GM21737 (cell line): ENCODE results near the gene COX19.

ENCODE experiments used
- ATAC-seq: cut with Tn5 transposase; IDR thresholded peaks from one replicate; pipeline ENCODE4 v1.9.1; 2021; ENCODE audit warnings: mild to moderate bottlenecking, moderate library complexity; ENCODE audit not compliant: unreplicated experiment

Gene COX19

GRCh38 chr7:992709-993607 lies 17.6 kb upstream of the COX19 start:
- ATAC-seq = peak; percentile 78

DNA sequence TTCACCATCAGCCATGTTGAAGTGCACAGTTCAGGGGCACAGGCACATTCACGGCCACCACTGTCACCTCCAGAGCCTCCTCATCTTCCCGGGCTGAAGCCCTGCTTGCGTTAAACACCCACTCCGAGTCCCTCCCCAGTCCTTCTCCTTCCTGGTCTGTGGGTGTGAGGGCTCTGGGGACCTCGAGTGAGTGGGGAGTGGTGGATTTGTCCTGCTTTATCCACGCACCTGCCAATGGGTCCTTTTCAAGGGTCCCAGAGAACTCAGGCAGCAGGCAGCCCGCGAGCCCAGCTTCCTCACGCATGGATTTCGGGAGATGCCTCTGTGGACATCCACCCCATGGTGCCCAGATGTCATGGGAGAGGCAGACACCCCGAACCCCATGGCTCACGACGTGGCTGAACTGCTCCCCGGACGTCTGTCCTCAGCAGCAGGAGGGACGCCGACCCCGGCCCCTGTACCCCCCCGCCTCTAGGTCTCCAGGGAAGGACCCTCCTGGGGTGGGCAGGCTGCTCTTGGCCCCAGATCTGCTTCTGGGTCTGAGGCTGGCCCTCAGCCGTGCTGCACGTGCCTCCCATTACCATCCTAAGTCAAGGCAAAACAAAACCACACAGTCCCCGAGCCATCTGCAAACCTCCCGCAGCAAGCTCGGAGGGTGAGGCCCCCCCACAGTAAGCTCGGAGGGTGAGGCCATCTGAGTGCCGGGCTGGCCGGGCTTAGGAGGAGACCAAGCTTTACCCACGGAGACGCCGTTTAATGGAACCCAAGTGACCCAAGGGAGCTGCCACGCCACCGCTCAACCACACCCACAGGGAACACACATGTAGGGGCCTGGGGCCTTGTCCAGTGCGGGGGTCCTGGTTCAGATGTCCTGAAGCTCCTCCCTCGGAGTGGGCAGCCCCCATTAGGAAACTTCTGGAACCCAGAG lies 16.6 kb upstream of the COX19 start:
- no peak for ATAC-seq

DNA sequence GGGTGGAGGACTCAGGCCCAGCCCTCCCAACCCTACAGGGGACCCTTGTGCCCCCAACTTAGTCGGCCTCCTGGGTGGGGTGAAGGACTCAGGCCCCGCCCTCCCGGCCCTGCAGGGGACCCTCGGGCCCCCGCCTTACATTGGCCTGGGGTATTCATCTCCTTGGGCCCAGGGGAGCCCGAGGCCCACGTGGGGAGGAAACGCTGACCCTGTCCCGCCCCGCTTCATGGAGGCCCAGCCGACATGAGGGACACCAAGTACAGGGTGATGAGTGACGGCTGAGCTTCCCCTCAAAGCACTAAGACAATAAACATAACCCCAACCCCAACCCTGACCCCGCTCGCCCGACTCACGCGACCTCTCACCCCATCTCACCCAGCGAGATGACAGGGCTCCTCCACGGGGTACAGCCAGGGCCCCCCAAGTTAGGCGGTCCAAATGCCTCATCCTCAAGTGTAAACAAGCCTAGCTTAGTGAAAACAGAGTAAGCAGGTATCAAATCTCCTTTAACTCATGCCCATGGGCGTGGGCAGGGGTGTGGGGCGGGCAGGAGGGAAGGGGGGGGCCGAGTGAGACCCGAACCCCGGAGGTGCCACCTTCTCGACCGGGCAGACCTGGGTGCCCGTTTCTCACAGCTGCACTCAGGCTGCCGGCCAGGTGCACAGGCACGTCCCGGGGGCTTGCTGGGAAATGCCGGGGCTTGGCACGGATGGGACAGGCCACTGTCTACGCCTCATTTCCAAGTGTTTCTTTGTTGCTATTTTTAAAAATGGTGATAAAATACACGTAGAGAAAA lies 15.8 kb upstream of the COX19 start:
- no peak for ATAC-seq

- no peak for ATAC-seq
Observed at GRCh38 chr7:990352-990932, 15.1 kb upstream of the COX19 start.

- no peak for ATAC-seq
Observed at GRCh38 chr7:988963-989529, 13.7 kb upstream of the COX19 start.

DNA sequence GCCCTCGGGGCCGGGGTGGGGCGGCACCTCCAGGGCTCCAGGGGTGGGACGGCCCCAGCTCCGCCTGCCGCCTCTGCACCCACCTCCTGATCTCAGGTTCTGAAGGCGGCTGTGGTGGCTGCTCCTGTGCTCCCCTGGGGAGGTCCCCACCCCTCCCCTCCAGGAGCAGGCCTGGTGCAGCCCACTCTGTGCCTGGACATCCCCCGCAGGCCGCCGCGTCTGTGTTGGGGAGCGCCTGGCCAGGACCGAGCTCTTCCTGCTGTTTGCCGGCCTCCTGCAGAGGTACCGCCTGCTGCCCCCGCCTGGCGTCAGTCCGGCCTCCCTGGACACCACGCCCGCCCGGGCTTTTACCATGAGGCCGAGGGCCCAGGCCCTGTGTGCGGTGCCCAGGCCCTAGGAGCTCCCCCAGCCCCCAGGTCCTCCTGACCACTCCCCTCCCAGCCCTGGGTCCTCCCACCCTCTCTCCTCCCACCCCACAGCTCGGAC lies 13.1 kb upstream of the COX19 start:
- ATAC-seq = no peak

DNA sequence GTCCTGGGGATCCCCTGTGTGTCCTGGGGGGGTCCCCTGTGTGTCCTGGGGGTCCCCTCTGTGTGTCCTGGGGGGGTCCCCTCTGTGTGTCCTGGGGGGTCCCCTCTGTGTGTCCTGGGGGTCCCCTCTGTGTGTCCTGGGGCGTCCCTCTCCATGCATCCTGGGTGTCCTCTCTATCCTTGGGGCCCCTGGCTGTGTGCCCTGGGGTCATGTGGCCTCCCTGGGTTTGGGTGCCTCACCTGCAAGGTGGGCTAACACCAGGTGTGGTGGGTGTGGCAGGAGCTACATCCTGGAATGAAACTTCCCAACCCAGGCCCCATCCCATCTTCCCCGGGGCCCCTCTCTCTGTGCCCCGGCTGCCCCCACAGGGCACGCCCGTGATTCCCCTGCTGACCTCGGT lies 12.6 kb upstream of the COX19 start:
- no peak for ATAC-seq

DNA sequence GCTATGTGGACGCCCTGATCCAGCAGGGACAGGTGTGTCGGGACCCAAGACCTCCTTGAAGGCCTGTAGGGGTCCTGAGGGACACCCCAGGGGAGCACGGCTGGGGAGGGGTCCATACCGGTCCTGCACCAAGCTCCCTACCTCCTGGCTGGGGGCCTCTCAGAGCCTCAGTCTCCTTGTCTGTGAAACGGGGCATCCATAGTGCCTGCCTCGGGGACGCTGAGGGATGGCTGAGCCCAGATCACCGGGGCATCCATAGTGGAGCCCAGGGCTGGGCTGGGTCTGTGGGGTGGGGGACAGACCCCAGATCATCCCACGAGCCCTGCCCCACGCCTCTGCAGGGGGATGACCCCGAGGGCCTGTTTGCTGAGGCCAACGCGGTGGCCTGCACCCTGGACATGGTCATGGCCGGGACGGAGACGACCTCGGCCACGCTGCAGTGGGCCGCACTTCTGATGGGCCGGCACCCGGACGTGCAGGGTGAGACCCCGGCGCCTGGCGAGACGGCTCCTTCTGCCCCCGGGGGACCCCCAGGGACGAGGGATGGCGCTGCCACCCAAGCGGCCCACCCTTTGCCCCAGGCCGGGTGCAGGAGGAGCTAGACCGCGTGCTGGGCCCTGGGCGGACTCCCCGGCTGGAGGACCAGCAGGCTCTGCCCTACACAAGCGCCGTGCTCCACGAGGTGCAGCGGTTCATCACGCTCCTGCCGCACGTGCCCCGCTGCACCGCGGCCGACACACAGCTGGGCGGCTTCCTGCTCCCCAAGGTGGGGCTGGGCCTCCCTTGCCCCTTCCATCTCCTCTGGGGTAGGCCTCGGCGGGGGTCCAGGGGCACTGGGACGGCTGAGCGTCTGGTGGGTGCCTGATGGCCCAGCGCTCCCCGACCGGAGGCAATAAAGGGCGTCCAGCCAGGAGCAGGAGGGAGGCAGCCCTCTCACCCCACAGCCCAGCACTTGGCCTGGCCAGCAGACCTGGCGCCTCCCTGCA lies 11.7 kb upstream of the COX19 start:
- no peak for ATAC-seq

DNA sequence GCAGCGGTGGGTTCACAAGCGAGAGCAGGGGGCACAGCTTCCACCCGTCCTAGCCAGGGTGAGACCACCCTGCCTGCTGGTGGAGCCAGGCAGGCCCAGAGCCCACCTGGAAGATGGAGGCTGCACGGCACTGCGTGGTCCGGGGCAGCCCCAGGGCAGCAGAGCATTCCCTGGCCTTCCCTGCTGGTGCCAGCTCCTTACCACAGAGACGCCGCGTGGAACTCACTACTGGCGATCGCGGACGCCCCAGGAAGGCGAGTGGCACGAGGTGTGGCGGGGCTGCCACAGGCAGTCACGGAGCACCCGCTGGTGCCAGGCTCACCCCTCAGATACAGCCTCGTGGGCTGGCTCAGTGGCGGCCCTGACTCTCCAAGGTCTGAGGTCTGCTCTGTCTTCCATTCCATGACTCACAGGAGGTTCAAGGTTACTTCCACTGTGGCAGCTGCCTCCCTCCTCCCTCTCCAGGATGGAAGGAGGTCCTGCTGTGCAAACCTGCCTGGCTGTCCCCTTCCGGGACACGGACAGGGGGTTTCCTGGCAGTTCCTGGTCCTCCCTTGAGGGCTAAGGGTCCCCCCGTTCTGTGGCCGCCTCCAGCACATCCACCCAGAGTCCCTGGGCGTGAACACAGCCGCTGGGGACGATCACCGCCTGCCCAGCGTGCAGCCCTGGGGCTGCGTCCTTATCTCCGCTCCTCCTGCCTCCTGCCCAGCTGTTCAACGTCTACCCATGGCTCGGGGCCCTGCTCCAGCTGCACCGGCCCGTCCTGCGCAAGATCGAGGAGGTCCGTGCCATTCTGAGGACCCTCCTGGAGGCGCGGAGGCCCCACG lies 10.8 kb upstream of the COX19 start:
- ATAC-seq = no peak

- no peak for ATAC-seq
Observed at GRCh38 chr7:985127-985416, 9.7 kb upstream of the COX19 start.

DNA sequence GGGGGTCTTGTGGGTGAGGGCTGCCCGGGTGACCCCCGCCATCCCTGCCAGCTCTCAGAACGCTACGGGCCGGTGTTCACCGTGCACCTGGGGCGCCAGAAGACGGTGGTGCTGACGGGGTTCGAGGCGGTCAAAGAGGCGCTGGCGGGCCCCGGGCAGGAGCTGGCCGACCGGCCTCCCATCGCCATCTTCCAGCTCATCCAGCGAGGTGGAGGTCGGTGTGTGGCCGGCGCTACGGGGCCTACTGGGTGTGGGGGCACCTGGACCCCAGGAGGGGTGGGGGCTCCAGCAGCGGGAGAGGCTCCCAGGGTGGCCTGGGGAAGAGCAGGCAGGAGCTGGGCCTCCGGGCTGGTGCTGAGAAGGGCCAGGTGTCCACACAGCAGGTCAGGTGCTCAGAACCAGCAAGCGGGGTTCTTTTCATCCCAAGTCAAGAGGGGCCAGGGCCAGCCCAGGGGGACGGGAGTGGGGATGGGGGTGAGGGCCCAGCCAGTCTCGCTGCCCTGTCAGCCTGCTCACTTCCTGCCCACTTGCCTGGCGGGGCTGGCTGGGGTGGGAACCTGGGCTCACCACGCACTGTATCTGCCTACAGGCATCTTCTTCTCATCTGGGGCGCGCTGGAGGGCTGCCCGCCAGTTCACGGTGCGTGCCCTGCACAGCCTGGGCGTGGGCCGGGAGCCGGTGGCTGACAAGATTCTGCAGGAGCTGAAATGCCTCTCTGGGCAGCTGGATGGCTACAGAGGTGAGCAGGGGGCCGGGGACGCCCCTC lies 9.2 kb upstream of the COX19 start:
- no peak for ATAC-seq

GRCh38 chr7:983616-984071 lies 8.3 kb upstream of the COX19 start:
- no peak for ATAC-seq

DNA sequence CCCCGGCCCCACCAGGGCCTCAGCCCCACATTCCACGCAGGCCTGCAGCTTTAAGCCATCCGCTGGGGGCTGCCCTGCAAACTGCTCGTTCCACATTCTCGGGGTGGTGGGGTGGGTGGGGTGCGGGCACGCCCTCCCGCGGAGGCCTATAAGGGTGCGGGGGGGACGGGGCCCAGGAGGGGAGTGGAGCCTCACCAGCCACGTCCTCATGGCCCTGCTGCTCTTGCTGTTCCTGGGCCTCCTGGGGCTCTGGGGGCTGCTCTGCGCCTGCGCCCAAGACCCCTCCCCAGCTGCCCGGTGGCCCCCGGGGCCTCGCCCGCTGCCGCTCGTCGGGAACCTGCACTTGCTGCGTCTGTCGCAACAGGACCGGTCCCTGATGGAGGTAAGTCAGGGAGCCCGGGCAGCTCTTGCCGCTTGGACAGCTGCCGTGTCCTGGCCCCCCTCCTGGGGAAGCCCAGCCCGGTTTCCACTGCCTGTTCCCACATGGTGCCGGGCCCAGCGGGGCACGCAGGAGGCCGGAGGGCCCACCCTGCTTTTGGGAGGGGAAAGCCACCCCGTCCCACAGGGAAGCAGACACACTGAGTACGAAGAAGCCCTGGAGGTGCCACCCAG lies 7.8 kb upstream of the COX19 start, which contains the start of gene CYP2W1:
Gene CYP2W1, plus strand, starts transcription at position 178 of the 612 bp plus-strand sequence. Its CDS starts 31 bp downstream, at position 209.
- no peak for ATAC-seq

- no peak for ATAC-seq
Observed at GRCh38 chr7:982511-983003, 7.2 kb upstream of the COX19 start.

- no peak for ATAC-seq
Observed at GRCh38 chr7:981793-982510, 6.6 kb upstream of the COX19 start.
